Esophagus (tissue), 2 donors: Measurements from ENCODE around the gene SLC25A12. TPM values are rescaled to one million over a fixed set of nuclear protein-coding genes. Genes with fewer than 3 reads are reported as not detected.

ENCODE experiments used
- H3K27ac ChIP-seq, 2 donors: one replicate each; pipeline ENCODE4 v1.5.1; 2013; ENCODE audit warnings: low read depth in 2 of 2, mild to moderate bottlenecking in 2 of 2, inconsistent platforms in 1 of 2, low read length in 1 of 2, moderate library complexity in 1 of 2
- H3K27me3 ChIP-seq, 2 donors: one replicate each; pipeline ENCODE4 v1.6.1; 2013; ENCODE audit warnings: low read length in 2 of 2, control low read depth in 1 of 2, mild to moderate bottlenecking in 1 of 2; ENCODE audit not compliant: insufficient read depth in 2 of 2, control insufficient read depth in 1 of 2
- H3K36me3 ChIP-seq, 2 donors: one replicate each; pipeline ENCODE4 v1.6.1; 2013; ENCODE audit warnings: low read length in 1 of 2; ENCODE audit not compliant: control insufficient read depth in 2 of 2, insufficient read depth in 2 of 2
- H3K4me1 ChIP-seq, 2 donors: one replicate each; pipeline ENCODE4 v1.6.1; 2013; ENCODE audit warnings: low read length in 1 of 2; ENCODE audit not compliant: control insufficient read depth in 2 of 2, insufficient read depth in 2 of 2
- H3K4me3 ChIP-seq, 2 donors: one replicate each; pipeline ENCODE4 v1.5.1; 2013; ENCODE audit warnings: low read length in 2 of 2, mild to moderate bottlenecking in 2 of 2, low read depth in 1 of 2, moderate library complexity in 1 of 2
- H3K9me3 ChIP-seq, 2 donors: one replicate each; pipeline ENCODE4 v1.6.1; 2013; ENCODE audit warnings: mild to moderate bottlenecking in 2 of 2, low read depth in 1 of 2, low read length in 1 of 2, moderate library complexity in 1 of 2; ENCODE audit not compliant: control insufficient read depth in 2 of 2, insufficient read depth in 1 of 2
- WGBS, 2 donors: extraction: QIAGEN DNeasy Blood & Tissue Kit; methylation state at CpG; one replicate each; pipeline ENCODE4 v1.1.7; 2013; 5-methylcytosine and 5-hydroxymethylcytosine counted together
- polyA plus RNA-seq, 2 donors: library from polyadenylated mRNA; stranded (reverse); fragments of 200-250 nt; gene quantifications; one replicate each; pipeline ENCODE4 v1.2.3, GENCODE V29; 2013
- donor health status: healthy with polysubstance abuse.
- donor health status: Bipolar disorder and iron deficiency.

Gene SLC25A12
- polyA plus RNA-seq, 2 donors = 8.9 to 12.8 TPM

- Histone ChIP-seq H3K4me1 (no peaks in the 10 kb centered on the region), H3K27ac (no peak overlapping the region), H3K36me3 (peaks cover 2% of the 10 kb centered on the region in 2 donors), H3K9me3 (no peaks in the 10 kb centered on the region), H3K4me3 (no peak overlapping the region), H3K27me3 (no peaks in the 10 kb centered on the region)
- WGBS, 2 donors = 86 to 91% methylated on average over 5 of the region's 5 CpGs
Measured at GRCh38 chr2:171800639-171801038, 93.4 kb downstream of the SLC25A12 start.

- WGBS, 2 donors = 64 to 68% methylated on average over 6 of the region's 6 CpGs
- H3K27ac ChIP-seq = no peak overlapping the region
- H3K9me3 ChIP-seq = no peaks in the 10 kb centered on the region
- no peak overlapping the region for H3K4me3 ChIP-seq
- H3K4me1 ChIP-seq = no peaks in the 10 kb centered on the region
- H3K27me3 ChIP-seq = no peaks in the 10 kb centered on the region
- H3K36me3 ChIP-seq = peaks cover 2 to 5% of the 10 kb centered on the region in 2 donors
Measured at GRCh38 chr2:171798156-171798820, 95.8 kb downstream of the SLC25A12 start.

- Histone ChIP-seq H3K27me3 (no peaks in the 10 kb centered on the region), H3K36me3 (peaks cover 9% of the 10 kb centered on the region in 2 donors), H3K4me3 (no peak overlapping the region), H3K4me1 (no peaks in the 10 kb centered on the region), H3K27ac (no peak overlapping the region), H3K9me3 (no peaks in the 10 kb centered on the region)
- 70 to 72% methylated on average over 4 of the region's 4 CpGs for WGBS, 2 donors
Measured at GRCh38 chr2:171794918-171795317, 99.1 kb downstream of the SLC25A12 start.

GRCh38 chr2:171793691-171794678 lies 100.1 kb downstream of the SLC25A12 start:
- H3K4me3 ChIP-seq = no peak overlapping the region
- WGBS, 2 donors = 74 to 75% methylated on average over 6 of the region's 6 CpGs
- H3K9me3 ChIP-seq = no peaks in the 10 kb centered on the region
- H3K27me3 ChIP-seq = no peaks in the 10 kb centered on the region
- no peaks in the 10 kb centered on the region for H3K4me1 ChIP-seq
- H3K27ac ChIP-seq = no peak overlapping the region
- H3K36me3 ChIP-seq = peaks cover 6 to 9% of the 10 kb centered on the region in 2 donors

GRCh38 chr2:171792886-171793580 lies 101.0 kb downstream of the SLC25A12 start:
- Histone ChIP-seq H3K36me3 (peaks cover 6 to 9% of the 10 kb centered on the region in 2 donors), H3K4me1 (no peaks in the 10 kb centered on the region), H3K27ac (no peak overlapping the region), H3K27me3 (no peaks in the 10 kb centered on the region), H3K4me3 (no peak overlapping the region), H3K9me3 (no peaks in the 10 kb centered on the region)
- WGBS, 2 donors = 83 to 85% methylated on average over 4 of the region's 4 CpGs

GRCh38 chr2:171792157-171792556 lies 101.9 kb downstream of the SLC25A12 start:
- H3K36me3 ChIP-seq = peaks cover 10 to 13% of the 10 kb centered on the region in 2 donors
- H3K4me3 ChIP-seq = no peak overlapping the region
- 94 to 95% methylated on average over 3 of the region's 3 CpGs for WGBS, 2 donors
- H3K27me3 ChIP-seq = no peaks in the 10 kb centered on the region
- H3K4me1 ChIP-seq = no peaks in the 10 kb centered on the region
- no peak overlapping the region for H3K27ac ChIP-seq
- no peaks in the 10 kb centered on the region for H3K9me3 ChIP-seq

- Histone ChIP-seq H3K36me3 (peaks cover 11 to 13% of the 10 kb centered on the region in 2 donors), H3K9me3 (no peaks in the 10 kb centered on the region), H3K27ac (no peak overlapping the region), H3K4me1 (no peaks in the 10 kb centered on the region), H3K27me3 (no peaks in the 10 kb centered on the region), H3K4me3 (no peak overlapping the region)
- WGBS, 2 donors = 86 to 89% methylated on average over 4 of the region's 4 CpGs
Measured at GRCh38 chr2:171791361-171791760, 102.7 kb downstream of the SLC25A12 start.

- no peak overlapping the region for H3K27ac ChIP-seq
- no peaks in the 10 kb centered on the region for H3K4me1 ChIP-seq
- WGBS, 2 donors = 65 to 83% methylated on average over 6 of the region's 6 CpGs
- H3K9me3 ChIP-seq = no peaks in the 10 kb centered on the region
- H3K36me3 ChIP-seq = peaks cover 12 to 16% of the 10 kb centered on the region in 2 donors
- no peak overlapping the region for H3K4me3 ChIP-seq
- H3K27me3 ChIP-seq = no peaks in the 10 kb centered on the region
Measured at GRCh38 chr2:171789956-171790355, 104.1 kb downstream of the SLC25A12 start.

- Histone ChIP-seq H3K36me3 (peaks cover 12 to 18% of the 10 kb centered on the region in 2 donors), H3K27ac (no peak overlapping the region), H3K9me3 (no peaks in the 10 kb centered on the region), H3K4me1 (no peaks in the 10 kb centered on the region), H3K4me3 (no peak overlapping the region), H3K27me3 (no peaks in the 10 kb centered on the region)
- WGBS, 2 donors = 59 to 67% methylated on average over 7 of the region's 7 CpGs
Measured at GRCh38 chr2:171788316-171788993, 105.6 kb downstream of the SLC25A12 start.
